Limb (tissue), 2 donors: ENCODE results near the gene SHC2.

Source experiments
- DNase-seq, 2 donors: peaks; one replicate each; pipeline ENCODE4 v3.0.0-alpha.2; 2016; ENCODE audit errors: extremely low spot score in 2 of 2

SHC2 gene, protein sequence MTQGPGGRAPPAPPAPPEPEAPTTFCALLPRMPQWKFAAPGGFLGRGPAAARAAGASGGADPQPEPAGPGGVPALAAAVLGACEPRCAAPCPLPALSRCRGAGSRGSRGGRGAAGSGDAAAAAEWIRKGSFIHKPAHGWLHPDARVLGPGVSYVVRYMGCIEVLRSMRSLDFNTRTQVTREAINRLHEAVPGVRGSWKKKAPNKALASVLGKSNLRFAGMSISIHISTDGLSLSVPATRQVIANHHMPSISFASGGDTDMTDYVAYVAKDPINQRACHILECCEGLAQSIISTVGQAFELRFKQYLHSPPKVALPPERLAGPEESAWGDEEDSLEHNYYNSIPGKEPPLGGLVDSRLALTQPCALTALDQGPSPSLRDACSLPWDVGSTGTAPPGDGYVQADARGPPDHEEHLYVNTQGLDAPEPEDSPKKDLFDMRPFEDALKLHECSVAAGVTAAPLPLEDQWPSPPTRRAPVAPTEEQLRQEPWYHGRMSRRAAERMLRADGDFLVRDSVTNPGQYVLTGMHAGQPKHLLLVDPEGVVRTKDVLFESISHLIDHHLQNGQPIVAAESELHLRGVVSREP

DNA sequence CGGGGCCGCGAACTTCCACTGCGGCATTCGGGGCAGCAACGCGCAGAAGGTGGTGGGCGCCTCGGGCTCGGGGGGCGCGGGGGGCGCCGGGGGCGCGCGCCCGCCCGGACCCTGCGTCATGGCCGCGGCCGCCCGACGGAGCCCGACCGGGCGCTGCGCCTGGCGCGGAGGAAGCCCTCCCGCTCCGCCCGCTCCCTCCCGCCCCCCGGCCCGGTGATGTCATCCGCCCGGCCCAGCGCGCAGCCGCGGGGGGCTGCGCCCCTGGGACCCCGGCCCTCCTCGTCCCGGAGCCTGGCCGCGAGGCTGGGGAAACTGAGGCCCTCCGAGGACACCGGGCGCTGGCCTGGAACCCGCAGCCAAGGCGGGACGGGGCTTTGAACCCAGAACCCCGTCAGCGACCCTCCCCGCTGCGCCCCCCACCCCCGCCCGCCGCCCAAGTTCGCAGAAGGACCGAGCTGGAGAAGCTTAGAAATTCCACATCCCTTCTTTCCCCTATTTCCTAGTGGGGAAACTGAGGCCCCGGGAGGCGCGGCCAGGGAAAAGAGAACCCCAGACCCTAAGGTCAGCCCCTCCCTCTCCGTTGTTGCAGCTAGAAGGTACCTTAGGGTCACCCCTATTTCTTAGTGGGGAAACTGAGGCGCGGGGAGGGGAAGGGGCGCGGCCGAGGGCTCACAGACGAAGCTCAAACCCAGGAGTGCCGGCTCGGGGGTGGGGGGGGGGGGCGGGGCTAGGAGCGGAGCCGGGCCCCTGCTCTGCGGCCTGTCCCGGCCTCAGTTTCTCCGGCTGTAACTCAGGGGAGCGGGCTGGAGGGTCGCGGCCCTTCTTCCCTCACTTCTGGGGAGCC, at the start of gene SHC2:
Gene SHC2, minus strand, starts transcription at position 157 of the 844 bp plus-strand sequence. Its CDS starts 37 bp downstream, at position 120.
- DNase-seq = peak; percentile 22 to 85

- DNase-seq = peak in 1 of 2 donors; percentile 32
These were observed 47.6 kb upstream of the SHC2 start for GRCh38 chr19:508204-509150.

DNA sequence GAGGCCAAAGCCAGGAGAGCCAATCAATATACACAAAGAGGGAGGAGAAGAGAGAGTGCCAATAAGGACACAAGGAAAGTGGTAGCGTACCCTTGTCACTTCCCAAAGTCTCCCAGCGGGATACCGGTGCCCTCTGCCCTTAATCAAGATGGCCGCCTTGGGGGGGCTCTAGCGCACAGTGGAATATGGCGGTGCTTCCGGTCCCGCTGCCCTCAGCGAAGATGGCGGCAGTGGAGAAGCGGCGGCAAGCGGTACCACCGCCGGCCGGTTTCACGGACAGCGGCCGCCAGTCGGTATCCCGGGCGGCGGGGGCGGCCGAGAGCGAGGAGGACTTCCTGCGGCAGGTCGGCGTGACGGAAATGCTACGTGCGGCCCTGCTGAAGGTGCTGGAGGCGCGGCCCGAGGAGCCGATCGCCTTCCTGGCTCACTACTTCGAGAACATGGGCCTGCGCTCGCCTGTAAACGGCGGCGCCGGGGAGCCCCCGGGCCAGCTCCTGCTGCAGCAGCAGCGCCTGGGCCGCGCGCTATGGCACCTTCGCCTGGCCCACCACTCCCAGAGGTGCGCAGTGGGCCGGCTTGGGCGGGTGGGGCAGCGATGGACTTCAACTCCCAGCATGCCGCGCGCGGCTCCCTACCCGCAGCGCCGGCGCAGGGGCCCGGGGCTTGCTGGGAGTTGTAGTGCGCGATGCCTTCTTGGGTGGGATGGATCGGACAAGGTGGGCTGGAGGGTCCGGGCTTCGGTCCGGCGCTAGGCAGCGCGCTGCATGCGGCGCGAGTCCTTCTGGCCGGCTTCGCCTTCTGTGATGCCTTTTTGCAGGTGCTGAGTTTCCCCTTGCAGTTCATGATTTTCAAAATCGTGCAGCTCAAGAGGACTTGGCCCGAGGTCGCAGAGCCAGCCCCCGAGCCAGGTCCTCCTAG, 46.7 kb upstream of the SHC2 start, which contains the start of gene TPGS1:
Gene TPGS1, plus strand, starts transcription at position 212 of the 918 bp plus-strand sequence. Its CDS starts 10 bp downstream, at position 222.
- peak; percentile 76 to 98 for DNase-seq

DNA sequence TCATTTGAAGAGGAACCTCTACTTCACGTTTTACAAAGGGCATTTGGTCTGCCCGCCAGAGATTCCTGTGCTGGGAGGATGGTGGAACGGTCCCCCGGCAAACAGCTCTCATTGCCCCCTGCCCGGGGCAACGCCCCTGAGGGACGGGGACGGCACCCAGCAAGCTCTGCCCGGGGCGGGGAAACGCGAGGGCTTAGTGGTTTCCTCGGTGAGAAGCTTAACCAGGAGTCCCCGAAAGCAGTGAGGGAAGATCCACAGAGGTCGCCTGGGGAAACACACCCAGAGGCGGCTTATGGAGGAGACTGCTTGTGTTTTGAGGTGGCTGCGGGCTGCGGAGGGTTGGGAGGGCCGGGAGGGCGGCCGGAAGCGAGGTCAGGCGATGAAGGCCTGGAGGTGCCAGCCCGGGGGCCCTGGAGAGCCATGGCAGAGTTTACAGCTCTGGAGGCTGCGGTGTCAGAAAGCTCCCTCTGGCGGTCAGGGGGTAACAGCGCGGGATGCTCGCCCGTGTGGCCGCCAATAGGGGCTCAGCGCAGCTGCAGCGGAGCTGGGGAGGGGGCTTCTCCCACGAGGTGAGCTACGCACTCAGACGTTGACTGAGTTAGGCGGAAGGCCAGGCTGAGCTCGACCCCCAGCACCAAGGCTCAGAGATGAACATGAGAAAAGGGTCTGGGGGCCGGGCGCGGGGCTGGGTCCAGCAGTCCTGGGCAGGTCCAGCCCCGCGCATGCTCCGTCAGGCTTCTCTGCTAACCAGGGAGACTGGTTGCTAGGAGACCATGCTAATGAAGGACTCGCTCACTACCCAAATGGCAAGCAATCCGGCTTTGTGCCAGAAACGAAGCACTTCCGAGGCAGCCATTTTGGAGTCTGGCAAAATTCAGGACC, 45.8 kb upstream of the SHC2 start:
- DNase-seq = peak in 1 of 2 donors; percentile 100

- peak in 1 of 2 donors; percentile 25 for DNase-seq
These were observed 43.8 kb upstream of the SHC2 start for GRCh38 chr19:504616-505015.

DNA sequence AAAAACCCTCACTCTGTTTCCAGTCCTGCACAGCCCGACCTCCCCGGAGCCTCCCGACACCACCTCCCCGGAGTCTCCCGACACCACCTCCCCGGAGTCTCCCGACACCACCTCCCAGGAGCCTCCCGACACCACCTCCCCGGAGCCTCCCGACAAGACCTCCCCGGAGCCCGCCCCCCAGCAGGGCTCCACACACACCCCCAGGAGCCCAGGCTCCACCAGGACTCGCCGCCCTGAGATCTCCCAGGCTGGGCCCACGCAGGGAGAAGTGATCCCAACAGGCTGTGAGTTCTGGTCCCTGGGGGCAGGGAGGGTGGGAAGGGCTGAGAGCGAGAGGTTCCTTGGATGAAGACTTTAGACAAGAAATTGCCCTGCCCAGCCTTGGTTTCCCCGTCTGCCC, 40.8 kb upstream of the SHC2 start:
- peak in 1 of 2 donors; percentile 30 for DNase-seq

DNA sequence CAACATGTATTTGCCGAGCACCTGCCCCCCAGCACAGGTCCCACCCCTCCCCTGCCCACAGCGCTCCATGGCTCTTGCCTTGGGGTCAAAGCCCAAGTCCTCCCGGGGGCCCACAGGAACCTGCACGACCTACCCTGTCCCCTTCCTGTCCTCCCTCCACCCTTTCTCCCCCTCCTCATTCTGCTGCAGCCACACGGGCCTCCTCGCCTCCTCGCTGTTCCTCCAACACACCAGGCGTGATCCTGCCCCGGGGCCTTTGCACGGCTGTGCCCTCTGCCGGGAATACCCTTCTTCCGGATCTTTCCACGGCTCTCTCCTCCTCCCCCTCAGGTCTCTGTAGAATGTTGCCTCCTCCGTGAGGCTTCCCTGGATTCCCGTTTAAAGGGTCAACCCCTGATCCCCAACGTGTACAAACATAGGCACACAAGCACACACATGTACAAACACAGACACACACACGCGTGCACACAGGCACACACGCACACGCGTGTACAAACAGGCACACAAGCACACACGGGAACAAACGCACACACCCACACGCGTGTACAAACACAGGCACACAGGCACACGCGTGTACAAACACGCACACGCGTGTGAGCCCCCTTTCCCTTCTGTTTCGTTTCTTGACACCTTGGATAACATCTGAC, 38.3 kb upstream of the SHC2 start:
- DNase-seq = peak in 1 of 2 donors; percentile 48

DNA sequence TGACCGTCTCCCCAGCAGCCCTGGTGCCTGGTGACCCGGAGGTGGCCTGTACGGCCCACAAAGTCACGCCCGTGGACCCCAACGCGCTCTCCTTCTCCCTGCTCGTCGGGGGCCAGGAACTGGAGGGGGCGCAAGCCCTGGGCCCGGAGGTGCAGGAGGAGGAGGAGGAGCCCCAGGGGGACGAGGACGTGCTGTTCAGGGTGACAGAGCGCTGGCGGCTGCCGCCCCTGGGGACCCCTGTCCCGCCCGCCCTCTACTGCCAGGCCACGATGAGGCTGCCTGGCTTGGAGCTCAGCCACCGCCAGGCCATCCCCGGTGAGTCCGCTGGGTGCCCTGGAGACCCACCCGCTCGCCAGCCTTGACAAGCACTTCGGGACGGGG, 37.7 kb upstream of the SHC2 start:
- DNase-seq = no peak

GRCh38 chr19:497869-498510, 37.2 kb upstream of the SHC2 start:
- peak in 1 of 2 donors; percentile 55 for DNase-seq

DNA sequence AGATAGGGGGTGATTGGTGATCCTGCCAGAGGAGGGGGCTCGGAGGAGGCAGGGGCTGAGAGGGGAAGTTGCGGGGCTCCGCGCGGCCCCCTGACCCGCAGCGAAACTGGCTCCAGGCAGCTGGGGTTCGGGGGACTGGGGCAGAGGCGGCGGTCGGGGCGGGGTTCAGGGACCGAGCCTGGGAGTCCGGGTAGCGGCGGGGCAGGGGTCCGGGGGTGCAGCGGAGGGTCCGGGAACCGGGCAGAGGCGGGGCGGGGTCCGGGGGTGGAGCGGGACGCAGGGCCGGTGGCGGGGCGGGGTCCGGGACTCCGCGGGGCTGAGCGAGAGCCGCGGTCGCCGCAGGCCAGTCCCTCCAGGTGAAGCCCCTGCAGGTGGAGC, 36.6 kb upstream of the SHC2 start:
- no peak for DNase-seq

DNA sequence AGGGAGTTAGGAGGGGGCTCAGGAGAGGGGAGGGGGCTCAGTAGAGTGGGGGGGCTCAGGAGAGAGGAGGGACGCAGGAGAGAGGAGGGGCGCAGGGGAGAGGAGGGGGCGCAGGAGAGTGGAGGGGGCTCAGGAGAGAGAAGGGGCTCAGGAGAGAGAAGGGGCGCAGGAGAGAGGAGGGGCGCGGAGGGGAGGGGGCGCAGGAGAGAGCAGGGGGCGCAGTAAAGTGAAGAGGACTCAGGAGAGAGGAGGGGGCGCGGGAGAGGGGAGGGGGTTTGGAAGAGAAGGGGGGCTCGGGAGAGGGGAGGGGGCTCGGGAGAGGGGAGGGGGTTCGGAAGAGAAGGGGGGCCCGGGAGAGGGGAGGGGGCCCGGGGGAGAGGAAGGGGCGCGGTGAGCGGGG, 36.2 kb upstream of the SHC2 start:
- DNase-seq = peak in 1 of 2 donors; percentile 62

- DNase-seq = peak in 1 of 2 donors; percentile 69
These were observed 35.4 kb upstream of the SHC2 start, which contains the start of gene MADCAM1 for GRCh38 chr19:496112-496665. TSS of gene MADCAM1 (plus strand) at chr19:496486. CDS start at chr19:496500, 14 bp downstream.

DNA sequence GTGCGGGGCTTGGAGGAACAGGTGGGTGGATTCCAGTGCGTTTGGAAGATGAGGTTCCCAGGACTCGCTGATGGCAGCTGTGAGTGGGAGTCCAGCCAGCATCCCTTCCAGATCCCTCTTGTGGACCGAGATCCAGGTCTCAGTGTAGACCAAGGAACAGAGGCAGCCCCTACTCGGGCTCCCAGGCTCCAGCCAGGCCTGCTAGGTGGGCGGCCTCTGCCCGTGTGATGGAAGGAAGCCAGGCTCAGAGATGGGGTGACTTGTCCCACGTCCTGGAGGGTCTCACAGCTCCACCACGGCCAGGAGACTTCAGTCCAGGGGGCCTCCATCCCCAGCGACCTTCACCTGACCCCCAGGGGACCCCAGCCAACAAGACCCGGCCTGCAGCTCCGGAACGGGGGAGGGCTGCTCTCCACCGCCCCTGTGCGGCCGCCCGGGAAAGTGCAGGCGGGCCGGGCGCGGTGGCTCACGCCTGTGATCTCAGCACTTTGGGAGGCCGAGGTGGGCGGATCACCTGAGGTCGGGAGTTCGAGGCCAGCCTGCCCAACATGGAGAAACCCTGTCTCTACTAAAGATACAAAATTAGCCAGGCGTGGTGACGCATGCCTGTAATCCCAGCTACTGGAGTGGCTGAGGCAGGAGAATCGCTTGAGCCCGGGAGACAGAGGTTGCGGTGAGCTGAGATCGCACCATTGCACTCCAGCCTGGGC, 34.7 kb upstream of the SHC2 start:
- peak in 1 of 2 donors; percentile 80 for DNase-seq

DNA sequence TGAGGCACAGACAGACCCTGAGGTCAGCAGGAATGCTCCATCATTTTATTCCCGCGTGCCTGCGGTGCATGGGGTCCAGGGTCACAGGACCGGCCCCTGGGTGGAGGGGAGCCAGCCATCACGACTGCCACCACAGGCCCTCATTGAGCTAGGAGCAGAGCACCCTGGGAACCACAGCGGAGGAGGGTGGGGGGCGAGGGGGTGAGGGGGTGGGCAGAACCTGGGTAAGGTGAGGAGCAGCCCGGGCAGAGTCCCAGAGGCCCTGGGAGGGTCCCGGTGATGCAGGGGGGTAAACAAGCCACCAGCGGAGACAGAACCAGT, 34.2 kb upstream of the SHC2 start:
- no peak for DNase-seq

GRCh38 chr19:494171-495080, 33.6 kb upstream of the SHC2 start:
- DNase-seq = no peak
